ENCODE measurements around the gene ATRNL1. TPM values are rescaled to one million over a fixed set of nuclear protein-coding genes. Genes with fewer than 3 reads are reported as not detected.

The ATRNL1 gene
- total RNA-seq, 1 experiment from 2014 or later, result 28.7 TPM

GRCh38 chr10:115417585-115418265 lies 324.6 kb downstream of the ATRNL1 start:
- ATAC-seq, result peak; percentile 100
- TF ChIP-seq CTCF (IDR thresholded peaks at IDR 0.05), result peak; percentile 69
- TF ChIP-seq JUN (CRISPR knock-in tag; IDR thresholded peaks at IDR 0.05), result no peak
- no peak for TF ChIP-seq JAZF1 (CRISPR knock-in tag; IDR thresholded peaks at IDR 0.05)
- TF ChIP-seq ZNF512 (CRISPR knock-in tag; IDR thresholded peaks at IDR 0.05; ENCODE audit: borderline replicate concordance), result no peak
- TF ChIP-seq NR2C2 (CRISPR knock-in tag; IDR thresholded peaks at IDR 0.05), result no peak
- no peak for TF ChIP-seq MAX (CRISPR knock-in tag; IDR thresholded peaks at IDR 0.05)
- TF ChIP-seq ZNF425 (CRISPR knock-in tag; conservative IDR thresholded peaks at IDR 0.05), result no peak
- H3K4me1 Mint-ChIP-seq, result no peaks in the 10 kb centered on the region
- POLR2A ChIA-PET, result no interaction called here
- DNase-seq (ENCODE audit: low spot score), result peak; percentile 64
- H3K4me3 Mint-ChIP-seq, result no peak overlapping the region
- no peak overlapping the region for H3K27ac Mint-ChIP-seq
- no peaks in the 10 kb centered on the region for H3K27me3 Mint-ChIP-seq (ENCODE audit: low read depth)
- CTCF ChIA-PET, result interaction anchor here (0.5 to 0.6 kb wide), 3 partner anchors 58 to 276 kb away, joined by 3 read pairs; no protein-coding TSS in a partner anchor
- H3K9me3 Mint-ChIP-seq, result no peaks in the 10 kb centered on the region
- no peaks in the 10 kb centered on the region for H3K36me3 Mint-ChIP-seq

GRCh38 chr10:115422624-115423023 lies 329.5 kb downstream of the ATRNL1 start:
- Mint-ChIP-seq H3K4me3 (no peak overlapping the region), H3K4me1 (no peaks in the 10 kb centered on the region), H3K27me3 (ENCODE audit: low read depth) (no peaks in the 10 kb centered on the region), H3K27ac (no peak overlapping the region), H3K9me3 (no peaks in the 10 kb centered on the region), H3K36me3 (no peaks in the 10 kb centered on the region)
- ATAC-seq, result no peak
- TF ChIP-seq CDX4 (CRISPR knock-in tag; IDR thresholded peaks at IDR 0.05; ENCODE audit: borderline replicate concordance) (no peak), HMGA2 (CRISPR knock-in tag; IDR thresholded peaks at IDR 0.05) (no peak), TP53 (CRISPR knock-in tag; IDR thresholded peaks at IDR 0.05) (no peak)
- CTCF ChIA-PET, result no interaction called here
- POLR2A ChIA-PET, result no interaction called here
- DNase-seq (ENCODE audit: low spot score), result no peak

- no peaks in the 10 kb centered on the region for H3K4me1 Mint-ChIP-seq
- H3K9me3 Mint-ChIP-seq, result no peaks in the 10 kb centered on the region
- CTCF ChIA-PET, result no interaction called here
- TF ChIP-seq NR1H2 (CRISPR knock-in tag; IDR thresholded peaks at IDR 0.05), result no peak
- no peak for TF ChIP-seq ZNF512 (CRISPR knock-in tag; IDR thresholded peaks at IDR 0.05; ENCODE audit: borderline replicate concordance)
- TF ChIP-seq FOXP4 (CRISPR knock-in tag; IDR thresholded peaks at IDR 0.05), result no peak
- TF ChIP-seq NR3C1 (CRISPR knock-in tag; conservative IDR thresholded peaks at IDR 0.05; ENCODE audit: low read depth), result no peak
- no peak for TF ChIP-seq ATF1 (CRISPR knock-in tag; IDR thresholded peaks at IDR 0.05)
- TF ChIP-seq NFATC4 (CRISPR knock-in tag; IDR thresholded peaks at IDR 0.05), result no peak
- no peak for TF ChIP-seq ZMAT4 (CRISPR knock-in tag; IDR thresholded peaks at IDR 0.05)
- no peak for TF ChIP-seq FOXJ3 (CRISPR knock-in tag; IDR thresholded peaks at IDR 0.05; ENCODE audit: borderline replicate concordance)
- TF ChIP-seq ZNF281 (CRISPR knock-in tag; IDR thresholded peaks at IDR 0.05), result no peak
Observed at GRCh38 chr10:115427611-115428010, 334.4 kb downstream of the ATRNL1 start.

More at GRCh38 chr10:115427611-115428010, 334.4 kb downstream of the ATRNL1 start:
- Mint-ChIP-seq H3K27ac (no peak overlapping the region), H3K36me3 (no peaks in the 10 kb centered on the region), H3K4me3 (no peak overlapping the region), H3K27me3 (ENCODE audit: low read depth) (no peaks in the 10 kb centered on the region)
- ATAC-seq (no peak), DNase-seq (ENCODE audit: low spot score) (no peak)
- POLR2A ChIA-PET, result no interaction called here
